Middle frontal gyrus (tissue), 1 donor: Measurements from ENCODE around the gene SOCS6.
"Not testable (repeated sequence)": the region's sequence is repeated elsewhere in the genome, so short reads cannot be mapped to it uniquely, and the experiment has no call there.

Experiments used
- DNase-seq: peaks from one replicate; pipeline ENCODE4 v3.0.0-alpha.2; 2015; ENCODE audit warnings: low spot score; ENCODE audit errors: extremely low spot score

SOCS6 gene

DNA sequence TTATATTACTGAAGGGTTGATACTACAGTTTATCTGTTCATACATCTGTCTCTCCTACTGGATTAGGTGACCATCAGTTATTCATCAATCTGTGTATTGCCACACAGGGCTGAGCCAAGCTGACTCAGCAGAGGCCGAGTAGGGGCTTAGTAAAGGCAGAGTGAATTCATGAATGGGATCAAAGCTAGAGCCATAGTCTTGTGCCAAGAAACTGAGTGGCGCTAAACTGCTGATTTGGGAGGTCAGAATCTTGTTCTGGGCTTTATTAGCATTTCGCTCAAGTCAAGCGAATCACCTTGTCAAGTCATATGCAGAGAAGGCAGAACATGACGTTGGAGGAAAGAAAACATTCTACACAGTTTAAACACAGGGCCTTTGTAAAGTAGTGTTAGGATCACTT, 34.1 kb downstream of the SOCS6 start:
- DNase-seq, result no peak

- DNase-seq, result no peak
These were observed 36.1 kb downstream of the SOCS6 start for GRCh38 chr18:70324897-70325296.

- no peak for DNase-seq
These were observed 37.4 kb downstream of the SOCS6 start for GRCh38 chr18:70326255-70326654.

DNA sequence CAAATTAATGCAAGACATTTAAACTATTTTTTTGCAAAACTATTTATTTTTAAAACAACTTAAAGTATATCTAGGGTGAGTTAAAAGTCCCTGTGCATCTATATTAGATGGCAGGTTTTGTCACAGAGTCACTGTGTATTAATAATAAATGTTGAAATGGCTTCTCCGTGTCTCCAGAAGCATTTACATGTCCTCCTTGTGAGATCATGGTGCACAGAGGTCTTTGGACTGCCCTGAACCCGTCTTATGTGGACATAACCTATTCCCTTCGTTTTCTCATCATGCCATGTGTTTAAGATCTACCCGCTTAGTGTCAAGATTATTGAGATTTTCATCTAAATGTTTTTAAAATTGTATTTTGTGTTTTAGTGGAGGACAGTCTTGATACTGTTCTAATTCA, 39.3 kb downstream of the SOCS6 start:
- DNase-seq, result no peak

- no peak for DNase-seq
These were observed 40.2 kb downstream of the SOCS6 start for GRCh38 chr18:70329071-70329470.

DNA sequence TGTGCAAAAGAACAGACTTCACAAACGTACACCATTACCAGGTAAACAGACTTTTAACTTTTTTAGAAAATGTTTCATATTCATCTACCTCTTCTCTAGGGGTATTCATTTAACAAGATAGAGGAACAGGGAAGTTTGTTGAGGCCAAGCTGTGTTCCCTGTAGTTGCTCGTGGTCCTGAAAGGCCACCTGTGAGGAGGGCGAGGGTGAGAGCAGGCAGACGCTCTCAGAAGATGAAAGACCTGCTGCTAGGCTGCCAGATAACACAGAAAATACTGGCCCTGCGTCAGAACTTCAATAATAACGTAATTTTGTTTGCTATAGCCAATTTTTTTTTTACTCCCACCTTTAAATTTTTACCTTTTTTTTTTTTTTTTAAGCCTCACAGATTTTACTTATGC, 42.0 kb downstream of the SOCS6 start:
- no peak for DNase-seq

DNA sequence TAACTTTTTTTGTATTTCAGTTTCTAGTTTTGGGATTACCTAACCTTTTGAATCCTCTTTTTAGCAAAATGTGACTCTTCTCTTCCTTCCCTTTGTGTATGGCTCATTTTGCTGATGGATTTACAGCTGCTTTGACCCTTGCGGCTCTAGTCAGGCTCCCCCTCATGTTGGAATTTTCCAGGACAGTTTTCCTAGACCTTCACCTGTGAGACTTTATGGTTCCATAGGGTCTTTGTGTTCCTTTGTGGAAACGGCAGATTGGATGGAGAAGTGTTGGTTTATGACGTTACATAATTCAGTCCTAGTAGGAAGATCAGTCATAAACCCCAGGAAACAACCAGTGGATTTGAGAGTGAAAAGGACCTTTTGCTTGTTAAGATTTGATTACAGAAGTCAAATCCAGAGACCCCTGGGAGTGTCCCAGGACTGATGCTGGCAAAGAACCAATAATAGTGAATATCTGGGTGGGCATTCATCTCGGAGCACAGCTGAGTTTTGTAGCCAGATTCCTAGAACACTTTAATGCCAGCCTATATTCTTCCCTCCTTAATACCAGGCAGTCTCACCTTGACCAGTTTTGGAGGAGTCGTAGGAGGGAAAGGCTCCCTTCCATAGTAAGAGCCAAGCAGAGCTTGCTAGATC, 42.7 kb downstream of the SOCS6 start:
- no peak for DNase-seq

DNA sequence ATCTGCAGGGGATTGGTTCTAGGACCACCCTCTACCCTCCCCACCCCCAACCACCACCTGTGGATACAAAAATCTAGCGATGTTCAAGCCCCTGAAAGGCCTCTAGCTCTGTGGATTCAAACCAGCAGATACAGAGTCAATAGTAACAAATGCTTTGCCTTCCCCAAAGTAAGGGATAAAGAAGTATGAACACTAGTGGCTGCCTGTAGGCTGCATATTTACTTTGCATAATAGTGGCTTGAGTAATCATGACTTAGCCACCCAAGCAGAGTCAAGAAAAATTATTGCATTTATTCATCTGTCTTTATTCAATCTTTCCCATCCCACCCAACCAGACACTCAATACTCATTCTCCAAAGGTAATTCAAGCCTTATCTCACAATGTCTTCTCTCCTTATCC, 43.8 kb downstream of the SOCS6 start:
- DNase-seq, result no peak

DNA sequence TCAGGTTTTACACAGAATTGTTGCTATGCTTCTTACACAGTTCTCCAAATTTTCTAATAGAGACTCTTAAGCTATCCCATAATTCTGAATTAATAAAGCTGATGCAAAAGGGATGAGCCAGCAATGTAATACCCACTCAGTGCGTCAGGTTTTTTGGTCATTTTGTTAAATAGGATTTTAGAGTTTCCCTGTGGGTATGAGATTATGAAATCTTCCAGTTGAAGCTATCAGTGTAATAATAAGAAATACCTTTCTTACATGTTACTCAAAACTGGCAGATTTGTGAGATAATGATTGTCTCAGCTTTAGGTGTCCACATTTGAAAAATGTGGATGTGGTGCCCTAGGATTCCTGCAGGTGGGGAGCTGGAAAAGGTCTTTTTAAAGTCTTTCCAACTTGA, 44.5 kb downstream of the SOCS6 start:
- DNase-seq, result no peak

- no peak for DNase-seq
These were observed 44.9 kb downstream of the SOCS6 start for GRCh38 chr18:70333757-70334156.

- no peak for DNase-seq
These were observed 45.4 kb downstream of the SOCS6 start for GRCh38 chr18:70334264-70334663.

- no peak for DNase-seq
These were observed 46.0 kb downstream of the SOCS6 start for GRCh38 chr18:70334728-70335329.

GRCh38 chr18:70335892-70336726, 47.3 kb downstream of the SOCS6 start:
- no peak for DNase-seq

DNA sequence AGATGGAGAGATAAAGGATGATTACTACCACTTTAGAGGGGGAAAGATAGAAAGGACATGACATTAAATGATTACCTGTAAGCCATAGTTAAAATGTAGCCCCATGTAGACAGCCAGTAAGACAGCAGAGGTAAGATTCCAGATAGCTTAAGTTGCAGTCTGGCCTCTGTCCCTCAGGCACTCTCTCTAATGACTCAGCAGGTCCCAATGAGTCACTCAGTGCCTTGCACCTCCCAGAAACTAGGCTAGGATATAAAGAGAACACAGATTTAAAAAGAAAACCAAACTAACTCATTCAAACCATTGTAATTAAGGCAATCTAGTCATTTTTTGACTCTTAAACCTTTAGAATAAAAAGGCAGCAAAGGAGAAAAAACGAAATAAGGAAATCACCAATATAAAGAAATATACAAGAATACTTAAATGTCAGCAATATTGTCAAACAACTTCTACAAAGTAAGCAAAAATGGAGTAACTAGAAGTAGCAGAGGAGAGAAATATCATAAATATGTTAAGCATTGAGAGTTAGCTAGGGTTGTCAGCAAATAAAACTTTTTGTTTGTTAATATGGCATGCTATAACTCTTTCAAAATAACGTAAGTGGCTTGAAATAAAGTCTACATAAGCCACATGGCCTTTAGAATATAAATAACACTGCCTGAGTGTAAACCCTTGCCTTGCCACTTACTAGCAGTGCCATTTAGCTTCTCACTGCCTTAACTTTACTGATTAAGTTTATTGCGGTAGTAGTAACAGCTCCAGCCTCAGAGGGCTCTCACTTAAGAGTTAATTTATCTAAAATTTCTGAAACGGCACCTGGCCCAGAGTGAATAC, 48.5 kb downstream of the SOCS6 start:
- no peak for DNase-seq

DNA sequence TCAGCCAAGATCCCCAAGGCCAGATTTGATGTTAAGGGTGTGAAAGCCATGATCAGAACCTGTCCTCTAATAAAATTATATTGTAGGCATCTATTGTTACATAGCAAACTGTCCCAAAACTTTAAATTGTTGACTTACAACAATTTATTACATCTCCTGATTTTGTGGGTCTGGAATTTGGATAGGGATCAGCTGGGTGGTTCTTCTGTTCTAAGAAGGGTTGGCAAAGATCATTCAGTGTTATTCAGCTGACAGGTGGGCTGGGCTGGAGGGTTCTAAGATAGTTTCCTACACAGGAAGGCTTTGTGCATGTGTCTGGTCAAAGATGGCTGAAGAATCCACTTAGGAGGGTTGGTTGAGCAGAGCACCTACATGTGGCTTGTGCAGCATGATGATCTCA, 50.0 kb downstream of the SOCS6 start:
- DNase-seq, result no peak

DNA sequence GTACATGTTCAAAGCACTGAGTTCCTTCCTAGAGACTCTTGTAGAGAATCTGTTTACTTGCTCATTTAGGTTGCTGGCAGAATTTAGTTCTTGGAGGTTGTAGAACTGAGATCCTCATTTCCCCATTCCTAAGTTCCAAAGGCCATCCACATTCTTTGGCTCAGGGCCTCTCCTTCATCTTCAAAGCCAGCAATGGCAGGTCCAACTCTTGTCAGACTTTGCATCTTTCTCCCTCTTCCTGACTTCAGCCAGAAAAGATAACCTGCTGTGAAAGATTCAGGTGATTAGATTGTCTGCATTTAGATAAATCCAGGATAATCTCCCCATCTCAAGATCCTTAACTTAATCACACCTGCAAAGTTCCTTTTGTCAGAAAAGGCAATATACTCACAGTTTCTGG, 51.1 kb downstream of the SOCS6 start:
- no peak for DNase-seq

- DNase-seq, result not testable (repeated sequence)
These were observed 59.6 kb downstream of the SOCS6 start for GRCh38 chr18:70348481-70348880.

DNA sequence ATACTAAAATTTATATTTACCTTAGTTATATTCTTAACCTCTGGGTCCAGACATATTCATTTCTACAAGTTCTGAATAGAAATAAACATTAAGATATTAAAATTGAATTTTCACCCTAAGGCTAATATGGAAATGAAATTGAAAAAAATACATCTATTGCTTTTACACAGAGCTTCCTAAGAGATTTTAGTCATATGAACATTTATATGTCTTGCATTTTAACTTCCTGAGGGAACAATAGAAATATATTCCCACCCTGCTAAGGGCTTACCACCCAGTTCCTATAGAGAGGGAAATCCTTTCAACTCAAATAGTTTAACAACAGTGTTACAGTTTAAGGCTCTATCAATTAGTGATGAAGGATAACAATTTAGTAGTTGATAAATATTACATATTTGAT, 60.5 kb downstream of the SOCS6 start:
- no peak for DNase-seq

- DNase-seq, result no peak
These were observed 65.2 kb downstream of the SOCS6 start for GRCh38 chr18:70354080-70354479.

- no peak for DNase-seq
These were observed 65.9 kb downstream of the SOCS6 start for GRCh38 chr18:70354771-70355170.

GRCh38 chr18:70355620-70356385, 67.0 kb downstream of the SOCS6 start:
- no peak for DNase-seq
